Measurements from ENCODE around the gene GFOD1. TPM values are rescaled to one million over a fixed set of nuclear protein-coding genes. Genes with fewer than 3 reads are reported as not detected.

Gene GFOD1
- polyA plus RNA-seq, 3 donors: 1.6 to 2.4 (median 2.1) TPM

GRCh38 chr6:13319891-13320564 is 167.4 kb downstream of the GFOD1 start:
- DNase-seq: no peak

DNA sequence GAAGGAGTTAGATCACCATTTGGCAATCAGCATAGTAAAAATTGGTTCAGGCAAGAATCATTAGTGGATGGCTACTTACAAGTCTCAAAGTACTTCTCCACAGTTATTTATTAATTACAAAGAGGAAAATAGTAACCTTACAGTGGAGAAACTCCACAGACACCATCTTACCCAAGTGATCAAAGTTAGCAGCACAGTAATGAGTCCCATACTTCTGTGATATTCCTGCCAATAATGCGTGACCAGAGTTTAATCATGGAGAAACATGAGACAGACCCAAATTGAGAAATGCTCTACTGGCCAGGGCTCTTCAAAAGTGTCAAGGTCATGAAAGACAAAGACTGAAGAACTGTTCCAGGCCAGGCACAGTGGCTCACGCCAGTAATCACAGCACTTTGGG is 168.6 kb downstream of the GFOD1 start:
- DNase-seq: no peak

GRCh38 chr6:13315896-13316295 is 171.5 kb downstream of the GFOD1 start:
- no peak for DNase-seq

DNA sequence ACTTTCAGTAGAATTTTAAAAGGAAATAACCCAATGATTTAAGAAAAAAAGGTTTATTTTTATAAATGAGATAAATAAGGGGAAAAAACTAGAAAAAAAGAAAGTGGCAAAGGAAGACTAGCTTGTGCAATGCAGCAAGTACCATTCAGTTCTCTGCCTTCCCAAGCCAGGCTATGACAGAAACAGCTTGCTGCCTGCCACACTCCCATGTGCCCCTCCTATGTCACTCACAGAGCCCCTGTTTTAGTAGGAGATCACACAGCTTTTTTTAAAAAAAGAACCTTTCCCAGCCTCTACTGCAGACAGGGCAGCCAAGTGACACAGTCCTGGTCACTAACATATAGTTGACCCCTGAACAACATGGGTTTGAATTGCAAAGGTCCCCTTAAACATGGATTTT is 172.6 kb downstream of the GFOD1 start:
- DNase-seq: no peak

GRCh38 chr6:13311155-13311554 is 176.2 kb downstream of the GFOD1 start:
- DNase-seq: no peak

- no peak for DNase-seq
Observed at GRCh38 chr6:13308332-13308731, 179.1 kb downstream of the GFOD1 start.

Other genes starting within 250 kb of the GFOD1 start
- 10 to 100 TPM; 29.0 to 42.5 (median 39.6) TPM for gene TBC1D7, start 159.1 kb downstream of the GFOD1 start, polyA plus RNA-seq (ENCODE audit: insufficient read length in 3 of 3)
- gene SIRT5, start 87.0 kb upstream of the GFOD1 start, polyA plus RNA-seq (ENCODE audit: insufficient read length in 3 of 3): 10 to 100 TPM; 16.9 to 24.9 (median 23.8) TPM
- 10 to 100 TPM; 80.8 to 88.1 (median 87.1) TPM for gene NOL7, start 127.7 kb upstream of the GFOD1 start, polyA plus RNA-seq (ENCODE audit: insufficient read length in 3 of 3)
- 10 to 100 TPM; 39.9 to 41.6 (median 39.9) TPM for gene RANBP9, start 224.2 kb upstream of the GFOD1 start, polyA plus RNA-seq (ENCODE audit: insufficient read length in 3 of 3)

Data from renal pelvis (tissue), 4 donors.